ENCODE measurements around the gene MS4A10. TPM values are rescaled to one million over a fixed set of nuclear protein-coding genes. Genes with fewer than 3 reads are reported as not detected.

MS4A10 gene
- total RNA-seq, 1 donor from 2014 or later: not detected

- Mint-ChIP-seq H3K27ac (no peak overlapping the region), H3K36me3 (ENCODE audit: low read depth) (peaks cover 59% of the 10 kb centered on the region), H3K4me1 (peaks cover 32% of the 10 kb centered on the region), H3K4me3 (no peak overlapping the region), H3K9me3 (no peaks in the 10 kb centered on the region), H3K27me3 (no peaks in the 10 kb centered on the region)
- ATAC-seq (ENCODE audit: low read depth): no peak
- no peak for DNase-seq
- intact Hi-C loops (cut with micrococcal nuclease): no loop called here
- no peak for TF ChIP-seq CTCF (IDR thresholded peaks at IDR 0.05)
- POLR2A ChIA-PET: no interaction called here
- CTCF ChIA-PET: no interaction called here
Measured at GRCh38 chr11:60847281-60847680, 62.1 kb downstream of the MS4A10 start.

- Mint-ChIP-seq H3K4me1 (peaks cover 27% of the 10 kb centered on the region), H3K36me3 (ENCODE audit: low read depth) (peaks cover 60% of the 10 kb centered on the region), H3K27ac (no peak overlapping the region), H3K9me3 (no peaks in the 10 kb centered on the region), H3K27me3 (no peaks in the 10 kb centered on the region), H3K4me3 (no peak overlapping the region)
- DNase-seq: no peak
- ChIA-PET POLR2A (no interaction called here), CTCF (no interaction called here)
- no peak for TF ChIP-seq CTCF (IDR thresholded peaks at IDR 0.05)
- intact Hi-C loops (cut with micrococcal nuclease): no loop called here
- no peak for ATAC-seq (ENCODE audit: low read depth)
Measured at GRCh38 chr11:60847896-60848295, 62.8 kb downstream of the MS4A10 start.

GRCh38 chr11:60848714-60849151 is 63.6 kb downstream of the MS4A10 start:
- CTCF ChIA-PET: interaction anchor here (1.6 kb wide), 1 partner anchor 18 kb away, joined by 4 read pairs; no protein-coding TSS in a partner anchor
- intact Hi-C loops (cut with micrococcal nuclease): no loop called here
- no peaks in the 10 kb centered on the region for H3K9me3 Mint-ChIP-seq
- POLR2A ChIA-PET: no interaction called here
- peaks cover 19% of the 10 kb centered on the region for H3K4me1 Mint-ChIP-seq
- TF ChIP-seq CTCF (IDR thresholded peaks at IDR 0.05): no peak
- ATAC-seq (ENCODE audit: low read depth) (no peak), DNase-seq (no peak)
- H3K27me3 Mint-ChIP-seq: no peaks in the 10 kb centered on the region
- H3K36me3 Mint-ChIP-seq (ENCODE audit: low read depth): peaks cover 67% of the 10 kb centered on the region
- H3K4me3 Mint-ChIP-seq: no peak overlapping the region
- no peak overlapping the region for H3K27ac Mint-ChIP-seq

GRCh38 chr11:60849641-60850520 is 64.7 kb downstream of the MS4A10 start:
- Mint-ChIP-seq H3K27me3 (no peaks in the 10 kb centered on the region), H3K4me3 (no peak overlapping the region), H3K36me3 (ENCODE audit: low read depth) (peaks cover 65% of the 10 kb centered on the region), H3K9me3 (no peaks in the 10 kb centered on the region), H3K27ac (no peak overlapping the region), H3K4me1 (peaks cover 7% of the 10 kb centered on the region)
- CTCF ChIA-PET: interaction anchor here (1.6 kb wide), 1 partner anchor 19 kb away, joined by 4 read pairs; no protein-coding TSS in a partner anchor
- POLR2A ChIA-PET: no interaction called here
- intact Hi-C loops (cut with micrococcal nuclease): no loop called here
- ATAC-seq (ENCODE audit: low read depth) (no peak), DNase-seq (no peak)
- no peak for TF ChIP-seq CTCF (IDR thresholded peaks at IDR 0.05)

Other genes starting within 250 kb of the MS4A10 start
- gene MS4A8, start 85.7 kb upstream of the MS4A10 start, total RNA-seq: not detected in 2 replicates
- gene MS4A18, start 60.6 kb upstream of the MS4A10 start, total RNA-seq: not detected in 2 replicates
- not detected in 2 replicates for gene MS4A15, start 28.5 kb upstream of the MS4A10 start, total RNA-seq
- 30.3 and 30.6 TPM in 2 replicates for gene CCDC86, start 56.8 kb downstream of the MS4A10 start, total RNA-seq
- 0.07 TPM in 1 of 2 replicates, not detected in the other for gene PTGDR2, start 70.6 kb downstream of the MS4A10 start, total RNA-seq
- not detected in 2 replicates for gene ZP1, start 82.2 kb downstream of the MS4A10 start, total RNA-seq
- 143 and 164 TPM in 2 replicates for gene PRPF19, start 121.3 kb downstream of the MS4A10 start, total RNA-seq
- gene TMEM109, start 128.8 kb downstream of the MS4A10 start, total RNA-seq: 117 and 121 TPM in 2 replicates
- gene TMEM132A, start 139.1 kb downstream of the MS4A10 start, total RNA-seq: 8.2 and 8.7 TPM in 2 replicates
- gene SLC15A3, start 166.8 kb downstream of the MS4A10 start, total RNA-seq: 76.4 and 77.8 TPM in 2 replicates
- gene CD6, start 186.3 kb downstream of the MS4A10 start, total RNA-seq: 6.7 and 12.0 TPM in 2 replicates